Measurements from ENCODE around the gene GM2A.

DNA sequence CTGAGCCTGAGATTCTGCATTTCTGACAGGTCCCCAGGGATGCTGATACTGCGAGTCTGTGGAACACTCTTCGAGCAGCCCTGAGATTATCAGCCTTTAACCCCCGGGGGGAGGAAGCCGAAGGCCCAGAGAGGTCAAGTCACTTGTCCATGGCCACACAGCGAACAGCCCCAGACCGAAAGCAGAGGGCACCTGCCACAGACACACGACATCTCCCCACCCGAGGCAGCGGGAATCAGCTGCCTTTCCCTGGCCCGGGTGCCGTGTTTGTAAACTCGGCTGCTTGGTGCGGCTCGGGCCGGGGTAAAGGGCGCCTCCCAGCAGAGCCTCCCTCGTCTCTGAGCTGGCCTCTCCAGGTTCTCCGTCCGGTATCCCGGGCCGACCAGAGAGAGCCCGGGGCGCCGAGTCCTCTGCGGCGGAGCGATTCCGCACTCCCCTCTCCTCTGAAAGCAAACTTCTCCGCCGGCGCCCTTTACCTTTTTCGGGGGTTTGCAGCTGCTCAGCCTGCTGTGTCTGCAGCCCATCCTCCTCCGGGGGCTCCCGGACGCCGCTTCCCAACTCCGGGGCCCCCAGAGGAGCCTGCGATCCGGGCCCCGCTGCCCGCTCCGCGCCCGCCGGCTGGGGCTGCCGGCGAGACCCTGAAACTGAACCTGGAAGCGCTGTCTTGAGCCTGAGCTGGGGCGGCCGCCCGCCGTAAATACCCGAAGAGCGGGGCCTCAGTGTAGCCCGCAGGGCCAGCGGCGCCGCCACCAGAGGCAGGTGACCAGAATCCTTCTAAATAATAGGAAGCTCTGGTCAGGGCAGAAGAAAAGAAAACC is 29.3 kb upstream of the GM2A start, which contains the start of gene CCDC69:
- TF ChIP-seq SNAI2 (CRISPR knock-in tag; IDR thresholded peaks at IDR 0.05) = no peak
- TF ChIP-seq ZFP30 (CRISPR knock-in tag; IDR thresholded peaks at IDR 0.05) = no peak
- TF ChIP-seq, protein P1, sequence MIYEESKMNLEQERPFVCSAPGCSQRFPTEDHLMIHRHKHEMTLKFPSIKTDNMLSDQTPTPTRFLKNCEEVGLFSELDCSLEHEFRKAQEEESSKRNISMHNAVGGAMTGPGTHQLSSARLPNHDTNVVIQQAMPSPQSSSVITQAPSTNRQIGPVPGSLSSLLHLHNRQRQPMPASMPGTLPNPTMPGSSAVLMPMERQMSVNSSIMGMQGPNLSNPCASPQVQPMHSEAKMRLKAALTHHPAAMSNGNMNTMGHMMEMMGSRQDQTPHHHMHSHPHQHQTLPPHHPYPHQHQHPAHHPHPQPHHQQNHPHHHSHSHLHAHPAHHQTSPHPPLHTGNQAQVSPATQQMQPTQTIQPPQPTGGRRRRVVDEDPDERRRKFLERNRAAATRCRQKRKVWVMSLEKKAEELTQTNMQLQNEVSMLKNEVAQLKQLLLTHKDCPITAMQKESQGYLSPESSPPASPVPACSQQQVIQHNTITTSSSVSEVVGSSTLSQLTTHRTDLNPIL (CRISPR knock-in tag; IDR thresholded peaks at IDR 0.05; ENCODE audit: low read depth) = no peak
- TF ChIP-seq ZC3H10 (CRISPR knock-in tag; IDR thresholded peaks at IDR 0.05) = no peak
- TF ChIP-seq, protein P2, sequence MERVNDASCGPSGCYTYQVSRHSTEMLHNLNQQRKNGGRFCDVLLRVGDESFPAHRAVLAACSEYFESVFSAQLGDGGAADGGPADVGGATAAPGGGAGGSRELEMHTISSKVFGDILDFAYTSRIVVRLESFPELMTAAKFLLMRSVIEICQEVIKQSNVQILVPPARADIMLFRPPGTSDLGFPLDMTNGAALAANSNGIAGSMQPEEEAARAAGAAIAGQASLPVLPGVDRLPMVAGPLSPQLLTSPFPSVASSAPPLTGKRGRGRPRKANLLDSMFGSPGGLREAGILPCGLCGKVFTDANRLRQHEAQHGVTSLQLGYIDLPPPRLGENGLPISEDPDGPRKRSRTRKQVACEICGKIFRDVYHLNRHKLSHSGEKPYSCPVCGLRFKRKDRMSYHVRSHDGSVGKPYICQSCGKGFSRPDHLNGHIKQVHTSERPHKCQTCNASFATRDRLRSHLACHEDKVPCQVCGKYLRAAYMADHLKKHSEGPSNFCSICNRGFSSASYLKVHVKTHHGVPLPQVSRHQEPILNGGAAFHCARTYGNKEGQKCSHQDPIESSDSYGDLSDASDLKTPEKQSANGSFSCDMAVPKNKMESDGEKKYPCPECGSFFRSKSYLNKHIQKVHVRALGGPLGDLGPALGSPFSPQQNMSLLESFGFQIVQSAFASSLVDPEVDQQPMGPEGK (CRISPR knock-in tag; IDR thresholded peaks at IDR 0.05; ENCODE audit: borderline replicate concordance) = no peak
